Activated T-cell treated with anti-CD3 and anti-CD28 coated beads, Interleukin-2, amount 50 U/mL, for 72 hours (primary cell): Measurements from ENCODE around the gene CRB1. TPM values are rescaled to one million over a fixed set of nuclear protein-coding genes. Genes with fewer than 3 reads are reported as not detected.
"Not testable (repeated sequence)": the region's sequence is repeated elsewhere in the genome, so short reads cannot be mapped to it uniquely, and the experiment has no call there.

Experiments used
- ATAC-seq, 2 donors: fragments of 150-1000 bp; cut with Tn5 transposase; replicated peaks in 1 of 2; 2 replicates each; pipeline ENCODE4 v1.10.0; 2021; ENCODE audit warnings: moderate library complexity in 2 of 2, mild to moderate bottlenecking in 1 of 2
- DNase-seq, 2 donors: peaks; one replicate each; pipeline ENCODE4 v3.0.0; 2021 to 2022; ENCODE audit warnings: mixed read lengths in 1 of 2
- H3K27ac Mint-ChIP-seq: one replicate; pipeline ENCODE4 v1.8.0; 2022; ENCODE audit warnings: mild to moderate bottlenecking, moderate library complexity, mixed read lengths
- H3K27me3 Mint-ChIP-seq: one replicate; pipeline ENCODE4 v1.8.0; 2022; ENCODE audit warnings: low read depth, mixed read lengths
- H3K36me3 Mint-ChIP-seq, 2 donors: one replicate each; pipeline ENCODE4 v1.8.0; 2022; ENCODE audit warnings: mixed read lengths in 2 of 2, mild to moderate bottlenecking in 1 of 2; ENCODE audit not compliant: insufficient read depth in 2 of 2
- H3K4me1 Mint-ChIP-seq: one replicate; pipeline ENCODE4 v1.8.0; 2022; ENCODE audit warnings: low read depth, mixed read lengths
- H3K4me3 Mint-ChIP-seq, 2 donors: one replicate each; pipeline ENCODE4 v1.8.0; 2022; ENCODE audit warnings: mild to moderate bottlenecking in 2 of 2, mixed read lengths in 2 of 2, moderate library complexity in 2 of 2
- H3K9me3 Mint-ChIP-seq, 2 donors: one replicate each; pipeline ENCODE4 v1.8.0; 2022; ENCODE audit warnings: mixed read lengths in 2 of 2
- total RNA-seq, 2 donors: library from RNA; stranded (reverse); gene quantifications; one replicate each; pipeline ENCODE4 v1.2.3, GENCODE V29; 2022

Gene CRB1
- total RNA-seq, 2 donors from 2014 or later, result 0.48 TPM; not detected in 1

DNA sequence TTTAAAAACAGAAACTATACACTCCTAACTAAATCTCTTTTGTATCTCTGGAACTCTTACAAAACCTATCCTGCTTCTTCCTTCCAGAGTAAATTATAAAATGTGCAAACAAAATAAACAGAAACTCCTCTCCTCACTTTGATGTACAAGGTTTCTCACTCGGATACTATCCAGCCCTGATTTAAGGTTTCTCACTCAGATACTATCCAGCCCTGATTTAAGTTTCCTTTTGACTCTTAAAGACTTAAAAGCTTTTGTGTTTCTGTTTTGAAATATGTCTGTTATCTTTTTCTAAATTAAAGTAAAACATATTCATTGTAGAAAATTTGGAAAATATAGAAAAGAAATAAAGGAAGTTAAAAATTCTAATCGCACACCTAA is 132.5 kb downstream of the CRB1 start:
- DNase-seq (no peak), ATAC-seq (peak; percentile 45 to 60)
- H3K9me3 Mint-ChIP-seq, result peaks cover 0 to 2% of the 10 kb centered on the region in 2 donors
- no peak overlapping the region for H3K27ac Mint-ChIP-seq
- peaks cover 18% of the 10 kb centered on the region for H3K27me3 Mint-ChIP-seq
- H3K4me3 Mint-ChIP-seq, result peak overlapping the region; percentile 55 to 84
- no peaks in the 10 kb centered on the region for H3K36me3 Mint-ChIP-seq
- no peaks in the 10 kb centered on the region for H3K4me1 Mint-ChIP-seq

DNA sequence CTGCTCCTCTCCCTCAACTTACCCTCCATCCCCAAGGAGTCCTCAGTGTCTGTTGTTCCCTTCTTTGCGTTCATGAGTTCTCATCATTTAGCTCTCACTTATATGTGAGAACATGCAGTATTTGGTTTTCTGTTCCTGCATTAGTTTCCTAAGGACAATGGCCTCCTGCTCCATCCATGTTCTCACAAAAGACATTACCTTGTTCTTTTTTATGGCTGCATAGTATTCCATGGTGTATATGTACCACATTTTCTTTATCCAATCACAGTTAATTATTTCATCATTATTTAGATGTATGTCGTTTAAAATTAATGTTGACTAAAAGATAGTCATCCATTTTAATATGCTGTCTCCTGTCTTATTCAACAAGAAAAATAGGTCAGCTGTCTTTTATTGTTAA is 134.1 kb downstream of the CRB1 start:
- DNase-seq, result no peak
- Mint-ChIP-seq H3K4me3 (no peak overlapping the region), H3K27me3 (peaks cover 18% of the 10 kb centered on the region), H3K36me3 (no peaks in the 10 kb centered on the region), H3K4me1 (no peaks in the 10 kb centered on the region), H3K9me3 (peaks cover 0 to 2% of the 10 kb centered on the region in 2 donors), H3K27ac (no peak overlapping the region)
- no peak for ATAC-seq

GRCh38 chr1:197404774-197405173 is 136.7 kb downstream of the CRB1 start:
- Mint-ChIP-seq H3K4me3 (peak overlapping the region in 1 of 2 donors; percentile 12), H3K27me3 (peaks cover 18% of the 10 kb centered on the region)
- not testable (repeated sequence) for DNase-seq, H3K9me3 Mint-ChIP-seq, H3K36me3 Mint-ChIP-seq, H3K4me1 Mint-ChIP-seq, H3K27ac Mint-ChIP-seq
- ATAC-seq, result peak; percentile 63 to 66

- not testable (repeated sequence) for ATAC-seq
Measured at GRCh38 chr1:197405614-197406013, 137.6 kb downstream of the CRB1 start.

GRCh38 chr1:197413564-197413963 is 145.5 kb downstream of the CRB1 start:
- DNase-seq (peak in 1 of 2 donors; percentile 6), ATAC-seq (peak; percentile 82 to 96)
- no peaks in the 10 kb centered on the region for H3K27me3 Mint-ChIP-seq
- no peak overlapping the region for H3K27ac Mint-ChIP-seq
- H3K36me3 Mint-ChIP-seq, result no peaks in the 10 kb centered on the region
- no peaks in the 10 kb centered on the region for H3K4me1 Mint-ChIP-seq
- H3K4me3 Mint-ChIP-seq, result no peak overlapping the region
- H3K9me3 Mint-ChIP-seq, result no peaks in the 10 kb centered on the region

More at GRCh38 chr1:197405614-197406013, 137.6 kb downstream of the CRB1 start:
- DNase-seq, H3K27ac Mint-ChIP-seq, H3K4me1 Mint-ChIP-seq, H3K4me3 Mint-ChIP-seq, H3K36me3 Mint-ChIP-seq, H3K9me3 Mint-ChIP-seq: not testable (repeated sequence)
- peaks cover 18% of the 10 kb centered on the region for H3K27me3 Mint-ChIP-seq

GRCh38 chr1:197415221-197415620 is 147.2 kb downstream of the CRB1 start:
- no peaks in the 10 kb centered on the region for H3K27me3 Mint-ChIP-seq
- no peak for DNase-seq
- no peak overlapping the region for H3K4me3 Mint-ChIP-seq
- no peaks in the 10 kb centered on the region for H3K36me3 Mint-ChIP-seq
- H3K4me1 Mint-ChIP-seq, result no peaks in the 10 kb centered on the region
- no peak for ATAC-seq
- no peaks in the 10 kb centered on the region for H3K9me3 Mint-ChIP-seq
- H3K27ac Mint-ChIP-seq, result no peak overlapping the region

DNA sequence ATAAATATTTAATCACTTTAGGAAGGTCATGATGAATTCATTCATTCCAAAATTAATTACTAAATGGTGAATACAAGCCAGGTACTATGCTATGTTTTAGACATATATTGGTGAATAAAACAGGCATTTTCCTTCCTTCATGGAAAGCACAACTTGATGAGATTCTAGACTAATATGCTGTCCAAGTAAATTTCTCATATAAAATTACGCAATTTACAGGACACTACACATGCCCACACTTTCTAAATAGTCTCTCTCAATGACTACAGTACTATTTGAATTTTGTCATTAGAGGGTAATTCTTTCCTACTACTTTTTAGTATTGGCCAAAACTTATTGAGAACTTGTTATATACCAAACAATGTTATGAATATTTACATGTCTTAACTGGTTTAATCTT is 150.6 kb downstream of the CRB1 start:
- no peak for DNase-seq
- Mint-ChIP-seq H3K27me3 (no peaks in the 10 kb centered on the region), H3K4me3 (no peak overlapping the region), H3K36me3 (no peaks in the 10 kb centered on the region), H3K27ac (no peak overlapping the region), H3K9me3 (no peaks in the 10 kb centered on the region), H3K4me1 (no peaks in the 10 kb centered on the region)
- ATAC-seq, result no peak

DNA sequence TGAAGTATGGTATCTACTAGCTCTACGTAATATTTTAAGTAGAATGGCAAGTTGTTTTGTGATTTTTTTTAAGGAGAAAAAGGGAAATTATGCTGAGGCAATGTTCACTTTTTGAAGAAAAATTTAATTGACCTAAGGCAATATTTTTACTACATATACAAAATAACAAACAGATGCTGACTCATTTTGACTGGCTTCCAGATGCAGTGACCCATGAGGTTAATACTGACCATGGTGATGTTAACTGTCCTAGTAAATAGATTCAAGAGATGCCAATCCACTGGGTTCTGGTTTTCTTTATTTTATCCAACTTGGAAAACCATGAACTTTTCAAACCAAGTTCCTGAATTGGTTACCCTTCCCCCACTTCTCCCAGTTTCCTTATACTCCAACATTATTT is 154.9 kb downstream of the CRB1 start:
- Mint-ChIP-seq H3K4me3 (no peak overlapping the region), H3K27me3 (peaks cover 7% of the 10 kb centered on the region), H3K27ac (no peak overlapping the region), H3K9me3 (no peaks in the 10 kb centered on the region), H3K4me1 (no peaks in the 10 kb centered on the region), H3K36me3 (no peaks in the 10 kb centered on the region)
- ATAC-seq (no peak), DNase-seq (no peak)

DNA sequence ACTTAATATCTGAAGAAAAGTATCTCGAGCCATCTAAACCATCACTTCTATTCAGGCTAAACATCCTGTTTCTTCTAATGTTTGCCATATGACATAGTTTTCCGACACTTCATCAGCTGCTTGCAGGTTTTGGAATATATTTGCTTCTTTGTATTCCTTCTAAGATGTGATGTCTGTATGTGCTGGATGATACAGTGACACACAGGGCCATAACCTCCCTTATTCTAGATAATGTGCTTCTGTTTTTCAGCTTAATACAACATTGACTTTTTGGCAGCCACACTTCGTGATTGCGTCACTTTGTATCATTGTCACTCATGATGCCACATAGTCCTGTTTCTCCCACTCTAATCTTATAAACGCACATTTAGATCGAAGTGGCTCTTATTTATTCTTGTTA is 156.3 kb downstream of the CRB1 start:
- Mint-ChIP-seq H3K27me3 (peaks cover 7% of the 10 kb centered on the region), H3K4me3 (no peak overlapping the region), H3K27ac (no peak overlapping the region), H3K9me3 (no peaks in the 10 kb centered on the region), H3K4me1 (no peaks in the 10 kb centered on the region), H3K36me3 (no peaks in the 10 kb centered on the region)
- DNase-seq (no peak), ATAC-seq (no peak)

GRCh38 chr1:197429372-197429771 is 161.3 kb downstream of the CRB1 start:
- H3K4me1 Mint-ChIP-seq, result no peaks in the 10 kb centered on the region
- DNase-seq, result no peak
- peaks cover 6% of the 10 kb centered on the region for H3K27me3 Mint-ChIP-seq
- no peaks in the 10 kb centered on the region for H3K9me3 Mint-ChIP-seq
- no peak for ATAC-seq
- H3K4me3 Mint-ChIP-seq, result no peak overlapping the region
- no peak overlapping the region for H3K27ac Mint-ChIP-seq
- no peaks in the 10 kb centered on the region for H3K36me3 Mint-ChIP-seq

DNA sequence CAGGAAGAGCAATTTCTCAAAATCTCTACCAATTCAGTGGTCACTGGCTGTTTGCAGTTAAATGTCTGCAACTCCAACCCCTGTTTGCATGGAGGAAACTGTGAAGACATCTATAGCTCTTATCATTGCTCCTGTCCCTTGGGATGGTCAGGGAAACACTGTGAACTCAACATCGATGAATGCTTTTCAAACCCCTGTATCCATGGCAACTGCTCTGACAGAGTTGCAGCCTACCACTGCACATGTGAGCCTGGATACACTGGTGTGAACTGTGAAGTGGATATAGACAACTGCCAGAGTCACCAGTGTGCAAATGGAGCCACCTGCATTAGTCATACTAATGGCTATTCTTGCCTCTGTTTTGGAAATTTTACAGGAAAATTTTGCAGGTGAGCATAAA is 167.2 kb downstream of the CRB1 start:
- H3K4me3 Mint-ChIP-seq, result no peak overlapping the region
- ATAC-seq (no peak), DNase-seq (no peak)
- no peak overlapping the region for H3K27ac Mint-ChIP-seq
- H3K36me3 Mint-ChIP-seq, result no peaks in the 10 kb centered on the region
- no peaks in the 10 kb centered on the region for H3K9me3 Mint-ChIP-seq
- no peaks in the 10 kb centered on the region for H3K4me1 Mint-ChIP-seq
- no peaks in the 10 kb centered on the region for H3K27me3 Mint-ChIP-seq

DNA sequence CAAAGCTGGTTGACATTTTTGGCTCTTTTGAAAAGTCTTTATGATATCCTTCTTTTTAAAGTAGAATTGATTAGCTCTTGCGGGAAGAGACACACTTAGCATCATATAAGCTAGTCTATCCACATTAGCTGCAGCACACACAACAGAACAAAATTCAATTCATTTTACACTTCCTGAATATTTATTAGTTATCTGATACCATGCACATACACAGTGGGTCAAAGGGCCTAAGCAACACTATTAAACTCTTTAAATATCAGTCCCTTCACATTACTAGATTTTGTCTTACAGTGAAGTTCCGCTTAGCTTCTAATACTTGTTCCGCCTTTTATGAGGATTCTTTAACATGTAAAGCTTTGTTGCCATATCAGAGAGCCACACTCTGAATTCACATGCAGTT is 169.5 kb downstream of the CRB1 start:
- Mint-ChIP-seq H3K27ac (no peak overlapping the region), H3K4me3 (no peak overlapping the region), H3K9me3 (no peaks in the 10 kb centered on the region), H3K36me3 (no peaks in the 10 kb centered on the region), H3K27me3 (no peaks in the 10 kb centered on the region), H3K4me1 (no peaks in the 10 kb centered on the region)
- DNase-seq (no peak), ATAC-seq (no peak)

DNA sequence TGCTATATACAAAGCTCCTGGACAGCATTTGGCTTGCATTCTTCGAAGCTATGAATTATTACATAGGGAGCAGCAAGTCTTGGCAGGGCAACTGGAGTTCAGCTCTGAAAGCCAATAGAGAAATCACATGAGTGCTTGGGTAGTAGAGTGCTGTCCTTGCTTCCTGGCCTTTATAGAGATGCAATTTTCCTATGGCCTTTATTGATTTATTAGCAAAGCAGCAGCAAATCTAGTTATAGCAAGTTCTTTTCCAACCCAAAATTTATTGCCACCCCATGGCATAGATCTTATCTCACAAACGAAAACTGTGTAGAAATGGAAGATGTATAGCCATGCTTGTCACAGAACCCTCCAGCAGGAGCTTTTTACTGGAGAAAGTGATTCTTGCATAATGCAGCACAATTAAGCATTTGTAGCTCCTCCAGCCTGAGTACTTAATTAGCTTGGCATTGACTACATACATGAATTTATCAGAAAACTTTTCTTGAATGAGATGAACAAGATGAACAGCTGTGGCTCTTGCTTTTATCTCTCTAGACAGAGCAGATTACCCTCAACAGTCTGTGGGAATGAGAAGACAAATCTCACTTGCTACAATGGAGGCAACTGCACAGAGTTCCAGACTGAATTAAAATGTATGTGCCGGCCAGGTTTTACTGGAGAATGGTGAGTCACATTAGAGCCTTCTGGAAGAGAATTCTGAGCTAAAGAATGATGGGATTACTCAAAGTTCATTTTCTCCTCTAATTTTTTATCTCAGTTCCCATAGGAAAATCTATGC is 170.1 kb downstream of the CRB1 start:
- ATAC-seq, result no peak
- Mint-ChIP-seq H3K4me1 (no peaks in the 10 kb centered on the region), H3K27me3 (no peaks in the 10 kb centered on the region), H3K4me3 (no peak overlapping the region), H3K27ac (no peak overlapping the region), H3K9me3 (no peaks in the 10 kb centered on the region), H3K36me3 (no peaks in the 10 kb centered on the region)
- DNase-seq, result no peak

DNA sequence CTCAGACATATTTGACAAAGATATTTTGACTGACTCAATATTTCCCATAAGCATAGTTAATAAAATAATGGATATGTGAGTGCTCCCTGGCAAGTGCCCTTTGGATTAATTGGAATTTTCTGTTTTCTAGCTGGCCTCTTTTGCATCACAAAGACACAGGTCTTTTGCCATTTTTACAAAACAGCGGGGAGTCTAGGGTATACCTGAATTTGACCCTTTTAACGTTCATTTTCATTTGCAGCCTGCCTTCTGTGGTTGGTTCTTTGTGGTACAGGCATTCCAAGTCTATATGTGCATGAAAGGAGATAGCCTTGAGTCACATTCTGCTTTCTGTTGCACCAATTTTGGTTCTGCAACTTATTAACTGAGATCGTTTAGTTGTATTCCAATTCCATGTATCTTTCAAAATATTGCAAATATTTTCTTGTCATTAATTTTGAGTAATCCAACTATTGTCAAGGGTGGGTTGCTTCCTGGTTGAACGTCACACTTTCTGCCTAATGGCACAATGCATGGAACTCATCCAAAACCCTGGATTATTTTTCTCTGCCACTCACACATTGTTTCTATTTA is 171.7 kb downstream of the CRB1 start:
- no peaks in the 10 kb centered on the region for H3K27me3 Mint-ChIP-seq
- no peaks in the 10 kb centered on the region for H3K36me3 Mint-ChIP-seq
- no peaks in the 10 kb centered on the region for H3K9me3 Mint-ChIP-seq
- H3K27ac Mint-ChIP-seq, result no peak overlapping the region
- H3K4me1 Mint-ChIP-seq, result no peaks in the 10 kb centered on the region
- DNase-seq (no peak), ATAC-seq (no peak)
- H3K4me3 Mint-ChIP-seq, result no peak overlapping the region
